DND-41 (cell line): ENCODE results near the gene BTN1A1.

Experiments used
- EZH2 ChIP-seq: IDR thresholded peaks from 3 replicates; pipeline ENCODE4 v1.6.1; 2012; ENCODE audit warnings: borderline replicate concordance, low read depth, mild to moderate bottlenecking, moderate library complexity, low read length, inconsistent platforms; ENCODE audit not compliant: severe bottlenecking
- TF ChIP-seq, protein P1 (sequence below): IDR thresholded peaks from 2 replicates; pipeline ENCODE4 v1.5.1; 2012; ENCODE audit warnings: borderline replicate concordance, low read length, moderate library complexity, mild to moderate bottlenecking; ENCODE audit not compliant: poor library complexity, severe bottlenecking; ENCODE audit errors: extremely low read depth

DNA sequence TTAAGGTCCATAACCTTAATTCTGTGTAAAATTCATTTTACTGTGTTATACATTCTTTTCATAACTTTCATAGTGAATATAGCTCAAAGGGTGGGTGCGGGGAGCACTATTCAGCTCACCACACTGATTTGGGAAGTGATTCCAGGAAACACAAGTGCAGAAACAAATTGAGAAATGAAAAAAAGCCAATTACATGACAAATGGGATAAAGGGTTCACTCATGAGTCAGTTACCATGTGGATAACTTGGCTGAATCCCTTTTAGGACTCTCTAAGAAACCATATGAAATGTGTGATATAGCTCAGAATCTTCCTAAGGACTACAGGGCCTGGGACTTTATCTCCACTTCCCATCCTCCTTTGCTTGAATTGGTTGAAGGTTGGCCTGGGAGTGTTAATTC, 45.5 kb upstream of the BTN1A1 start:
- TF ChIP-seq, protein P1, sequence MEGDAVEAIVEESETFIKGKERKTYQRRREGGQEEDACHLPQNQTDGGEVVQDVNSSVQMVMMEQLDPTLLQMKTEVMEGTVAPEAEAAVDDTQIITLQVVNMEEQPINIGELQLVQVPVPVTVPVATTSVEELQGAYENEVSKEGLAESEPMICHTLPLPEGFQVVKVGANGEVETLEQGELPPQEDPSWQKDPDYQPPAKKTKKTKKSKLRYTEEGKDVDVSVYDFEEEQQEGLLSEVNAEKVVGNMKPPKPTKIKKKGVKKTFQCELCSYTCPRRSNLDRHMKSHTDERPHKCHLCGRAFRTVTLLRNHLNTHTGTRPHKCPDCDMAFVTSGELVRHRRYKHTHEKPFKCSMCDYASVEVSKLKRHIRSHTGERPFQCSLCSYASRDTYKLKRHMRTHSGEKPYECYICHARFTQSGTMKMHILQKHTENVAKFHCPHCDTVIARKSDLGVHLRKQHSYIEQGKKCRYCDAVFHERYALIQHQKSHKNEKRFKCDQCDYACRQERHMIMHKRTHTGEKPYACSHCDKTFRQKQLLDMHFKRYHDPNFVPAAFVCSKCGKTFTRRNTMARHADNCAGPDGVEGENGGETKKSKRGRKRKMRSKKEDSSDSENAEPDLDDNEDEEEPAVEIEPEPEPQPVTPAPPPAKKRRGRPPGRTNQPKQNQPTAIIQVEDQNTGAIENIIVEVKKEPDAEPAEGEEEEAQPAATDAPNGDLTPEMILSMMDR, result no peak
- TF ChIP-seq EZH2, result no peak
